B cell (primary cell): ENCODE measurements around the gene STK16. TPM values are rescaled to one million over a fixed set of nuclear protein-coding genes. Genes with fewer than 3 reads are reported as not detected.
A peak's percentile ranks its signal among the peaks of the same experiment; 100 is the strongest.

ENCODE experiments used
- ATAC-seq: fragments of 200-7000 bp; cut with Tn5 transposase; one replicate; pipeline ENCODE4 v1.10.0; 2021; ENCODE audit warnings: low read depth, mild to moderate bottlenecking, moderate number of reproducible peaks, moderate library complexity
- CTCF ChIA-PET: fragments of 350-600 bp; sonication (Branson Sonifier 250); formaldehyde crosslinking; loops from one replicate; lab custom pipeline; 2021; ENCODE audit warnings: antibody characterized with exemption, inconsistent platforms; lab: Charles Lee
- POLR2A ChIA-PET: fragments of 350-600 bp; sonication (Branson Sonifier 250); formaldehyde crosslinking; loops from one replicate; lab custom pipeline; 2021; ENCODE audit warnings: antibody characterized with exemption; lab: Charles Lee
- DNase-seq: peaks from one replicate; pipeline ENCODE4 v3.0.0; 2013
- H2AFZ ChIP-seq: 2 replicates; pipeline ENCODE4 v1.6.1; 2012; ENCODE audit warnings: mild to moderate bottlenecking, low read depth, low read length; ENCODE audit not compliant: insufficient read depth, poor library complexity, severe bottlenecking
- H3K27ac ChIP-seq, 2 donors: 1 replicate in 1 of 2; 2 replicates in 1 of 2; pipeline ENCODE4 v1.5.1; 2012 to 2013; ENCODE audit warnings: low read length in 2 of 2, mild to moderate bottlenecking in 2 of 2, moderate library complexity in 1 of 2
- H3K27me3 ChIP-seq, 4 experiments: fragments of 200-600 bp in 1 of 4; sonication (generic) in 1 of 4; replicated peaks in 1 of 4; 1 replicate in 2 of 4; 2 replicates in 2 of 4; pipeline versions ENCODE4 v1.6.1 to v1.7.0; 2013 to 2016; ENCODE audit warnings: low read length in 3 of 4, mild to moderate bottlenecking in 2 of 4, mixed read lengths in 1 of 4, moderate library complexity in 1 of 4; ENCODE audit not compliant: insufficient read depth in 4 of 4, control insufficient read depth in 3 of 4; ENCODE audit errors: control extremely low read depth in 1 of 4
- H3K36me3 ChIP-seq, 2 experiments: replicated peaks in 1 of 2; 1 replicate in 1 of 2; 2 replicates in 1 of 2; pipeline versions ENCODE4 v1.6.1 to v1.7.1; 2013; ENCODE audit warnings: low read length in 1 of 2; ENCODE audit not compliant: insufficient read depth in 2 of 2, control insufficient read depth in 1 of 2; ENCODE audit errors: control extremely low read depth in 1 of 2, extremely low read depth in 1 of 2
- H3K4me1 ChIP-seq, 2 donors: fragments of 200-600 bp in 1 of 2; sonication (generic) in 1 of 2; 1 replicate in 1 of 2; 2 replicates in 1 of 2; pipeline versions ENCODE4 v1.5.1 to v1.6.1; 2013 to 2017; ENCODE audit warnings: low read length in 2 of 2; ENCODE audit not compliant: control insufficient read depth in 2 of 2, insufficient read depth in 2 of 2
- H3K4me2 ChIP-seq: replicated peaks from 2 replicates; pipeline ENCODE3; 2012; ENCODE audit warnings: mild to moderate bottlenecking, low read depth, low read length; ENCODE audit not compliant: poor library complexity, severe bottlenecking
- H3K4me3 ChIP-seq, 5 experiments: fragments of 200-600 bp in 1 of 5; sonication (generic) in 1 of 5; 1 replicate in 3 of 5; 2 replicates in 2 of 5; pipeline versions ENCODE4 v1.5.1 to v1.7.0; 2011 to 2016; ENCODE audit warnings: low read length in 4 of 5, mild to moderate bottlenecking in 4 of 5, low read depth in 2 of 5, control low read depth in 1 of 5, moderate library complexity in 1 of 5; ENCODE audit not compliant: insufficient read depth in 1 of 5; ENCODE audit errors: control extremely low read depth in 1 of 5, extremely low read depth in 1 of 5
- H3K79me2 ChIP-seq: fragments of 200-600 bp; sonication (generic); one replicate; pipeline ENCODE4 v1.6.0; 2016; ENCODE audit warnings: low read length; ENCODE audit not compliant: control insufficient read depth, insufficient read depth
- H3K9ac ChIP-seq: fragments of 200-600 bp; sonication (generic); 2 replicates; pipeline ENCODE4 v1.6.1; 2017; ENCODE audit warnings: mild to moderate bottlenecking, low read length, moderate library complexity
- H3K9me3 ChIP-seq, 3 donors: one replicate each; pipeline versions ENCODE4 v1.6.1 to v1.7.1; 2013; ENCODE audit warnings: low read length in 2 of 3; ENCODE audit not compliant: control insufficient read depth in 2 of 3, insufficient read depth in 1 of 3; ENCODE audit errors: control extremely low read depth in 1 of 3
- H4K20me1 ChIP-seq: 2 replicates; pipeline ENCODE4 v1.6.0; 2012; ENCODE audit warnings: mild to moderate bottlenecking, low read length; ENCODE audit not compliant: insufficient read depth, control insufficient read depth, poor library complexity, severe bottlenecking
- H3K27ac Mint-ChIP-seq: one replicate; pipeline ENCODE4 v1.8.0; 2021; ENCODE audit warnings: mixed read lengths
- H3K27me3 Mint-ChIP-seq: one replicate; pipeline ENCODE4 v1.8.0; 2021; ENCODE audit warnings: mixed read lengths
- H3K4me1 Mint-ChIP-seq: one replicate; pipeline ENCODE4 v1.8.0; 2021; ENCODE audit warnings: mixed read lengths
- H3K4me3 Mint-ChIP-seq: one replicate; pipeline ENCODE4 v1.8.0; 2021; ENCODE audit warnings: mixed read lengths
- H3K9me3 Mint-ChIP-seq: one replicate; pipeline ENCODE4 v1.8.0; 2022; ENCODE audit warnings: mixed read lengths; ENCODE audit not compliant: insufficient read depth
- EZH2 ChIP-seq: IDR thresholded peaks from 2 replicates; pipeline ENCODE4 v1.6.1; 2012; ENCODE audit warnings: borderline replicate concordance, low read depth, mild to moderate bottlenecking, moderate library complexity, low read length; ENCODE audit not compliant: insufficient read depth, poor library complexity, severe bottlenecking
- WGBS: methylation state at CpG from one replicate; pipeline ENCODE4 v1.1.5; 2013; ENCODE audit warnings: missing lambda C conversion rate; ENCODE audit not compliant: insufficient coverage; 5-methylcytosine and 5-hydroxymethylcytosine counted together
- intact Hi-C: fragments of 100-400 bp; cut with micrococcal nuclease; formaldehyde crosslinking; loops from one replicate; pipeline ENCODE4 v1.10.0; 2022
- polyA plus RNA-seq: library from polyadenylated mRNA; depleted of rRNA; stranded (reverse); fragments of >200 nt; gene quantifications from 2 replicates; pipeline ENCODE4 v1.2.3, GENCODE V29; 2012
- total RNA-seq, 2 donors: library from RNA; stranded (reverse); fragments of 120-200 nt in 1 of 2; gene quantifications; 1 replicate in 1 of 2; 2 replicates in 1 of 2; pipeline versions ENCODE4 v1.2.3 to v1.2.4, GENCODE V29; 2013 to 2022
- TF ChIP-seq, protein P1 (sequence below): fragments of 200-600 bp; IDR thresholded peaks from one replicate; pipeline ENCODE4 v1.8.0; 2022; ENCODE audit warnings: antibody characterized with exemption, mild to moderate bottlenecking

STK16 gene
- total and polyA plus RNA-seq, 2 donors (not counting 1 experiment from before 2014, with no cell fraction given): 29.0 to 60.1 TPM

DNA sequence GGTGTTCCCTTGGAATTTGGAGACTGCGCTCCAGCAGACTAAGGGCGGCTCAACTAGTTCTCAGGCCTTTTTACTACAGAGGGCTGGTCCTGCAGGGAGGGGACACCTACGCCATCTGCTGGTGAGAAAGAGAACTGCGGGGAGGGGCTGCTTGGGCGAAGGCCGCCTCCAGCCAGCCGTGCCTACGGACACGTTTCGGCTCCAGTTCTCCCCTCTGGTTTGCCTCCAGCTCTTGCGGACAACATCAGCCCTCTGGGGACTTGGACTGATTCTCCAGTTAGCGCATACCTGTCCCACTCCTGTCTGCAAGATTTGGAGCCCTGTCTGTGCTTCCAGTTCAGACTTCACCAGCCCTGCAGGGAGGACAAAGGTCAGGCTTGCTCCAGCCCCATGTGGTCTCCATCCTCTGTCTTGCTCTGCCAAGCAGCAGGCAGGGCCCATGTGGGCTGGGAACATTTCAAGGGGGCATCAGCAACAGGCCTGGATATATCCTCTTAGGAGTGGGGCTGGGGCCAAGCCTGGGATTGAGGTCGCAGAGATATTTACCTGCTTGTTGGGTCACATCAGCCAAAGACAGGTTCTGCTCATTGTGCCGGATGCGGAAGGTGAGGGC is 53.6 kb downstream of the STK16 start:
- peak overlapping the region; percentile 68 for H2AFZ ChIP-seq
- peaks cover 0 to 22% (median 1%) of the 10 kb centered on the region in 4 experiments for H3K27me3 ChIP-seq
- H3K4me1 Mint-ChIP-seq: peaks cover 13% of the 10 kb centered on the region
- H3K9me3 ChIP-seq: no peaks in the 10 kb centered on the region
- no peak overlapping the region for H3K27ac ChIP-seq
- H3K4me2 ChIP-seq: peak overlapping the region; percentile 37
- 20% methylated on average over 13 of the region's 15 CpGs for WGBS
- no peak overlapping the region for H3K9ac ChIP-seq
- intact Hi-C loops: loop anchor here (1.0 to 5.0 kb wide), 5 partner anchors 45 to 241 kb away; partner anchors contain the start of genes DNPEP and NHEJ1
- peak; percentile 63 for ATAC-seq
- CTCF ChIA-PET: interaction anchor here (0.7 to 10.3 kb wide), 17 partner anchors 7 to 230 kb away, joined by 3 to 136 read pairs (median 5); partner anchors contain the start of genes ANKZF1, ATG9A, CNPPD1 and DNAJB2
- H4K20me1 ChIP-seq: no peaks in the 10 kb centered on the region
- H3K27me3 Mint-ChIP-seq: peaks cover 25% of the 10 kb centered on the region
- no peak overlapping the region for H3K27ac Mint-ChIP-seq
- no peak overlapping the region for H3K4me3 Mint-ChIP-seq
- no peaks in the 10 kb centered on the region for H3K9me3 Mint-ChIP-seq
- POLR2A ChIA-PET: no interaction called here
- no peaks in the 10 kb centered on the region for H3K79me2 ChIP-seq
- TF ChIP-seq EZH2: no peak
- TF ChIP-seq, protein P1, sequence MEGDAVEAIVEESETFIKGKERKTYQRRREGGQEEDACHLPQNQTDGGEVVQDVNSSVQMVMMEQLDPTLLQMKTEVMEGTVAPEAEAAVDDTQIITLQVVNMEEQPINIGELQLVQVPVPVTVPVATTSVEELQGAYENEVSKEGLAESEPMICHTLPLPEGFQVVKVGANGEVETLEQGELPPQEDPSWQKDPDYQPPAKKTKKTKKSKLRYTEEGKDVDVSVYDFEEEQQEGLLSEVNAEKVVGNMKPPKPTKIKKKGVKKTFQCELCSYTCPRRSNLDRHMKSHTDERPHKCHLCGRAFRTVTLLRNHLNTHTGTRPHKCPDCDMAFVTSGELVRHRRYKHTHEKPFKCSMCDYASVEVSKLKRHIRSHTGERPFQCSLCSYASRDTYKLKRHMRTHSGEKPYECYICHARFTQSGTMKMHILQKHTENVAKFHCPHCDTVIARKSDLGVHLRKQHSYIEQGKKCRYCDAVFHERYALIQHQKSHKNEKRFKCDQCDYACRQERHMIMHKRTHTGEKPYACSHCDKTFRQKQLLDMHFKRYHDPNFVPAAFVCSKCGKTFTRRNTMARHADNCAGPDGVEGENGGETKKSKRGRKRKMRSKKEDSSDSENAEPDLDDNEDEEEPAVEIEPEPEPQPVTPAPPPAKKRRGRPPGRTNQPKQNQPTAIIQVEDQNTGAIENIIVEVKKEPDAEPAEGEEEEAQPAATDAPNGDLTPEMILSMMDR: peak; percentile 93
- no peak overlapping the region for H3K4me3 ChIP-seq
- peaks cover 14 to 19% of the 10 kb centered on the region in 2 donors for H3K4me1 ChIP-seq
- DNase-seq: peak; percentile 90
- no peaks in the 10 kb centered on the region for H3K36me3 ChIP-seq

DNA sequence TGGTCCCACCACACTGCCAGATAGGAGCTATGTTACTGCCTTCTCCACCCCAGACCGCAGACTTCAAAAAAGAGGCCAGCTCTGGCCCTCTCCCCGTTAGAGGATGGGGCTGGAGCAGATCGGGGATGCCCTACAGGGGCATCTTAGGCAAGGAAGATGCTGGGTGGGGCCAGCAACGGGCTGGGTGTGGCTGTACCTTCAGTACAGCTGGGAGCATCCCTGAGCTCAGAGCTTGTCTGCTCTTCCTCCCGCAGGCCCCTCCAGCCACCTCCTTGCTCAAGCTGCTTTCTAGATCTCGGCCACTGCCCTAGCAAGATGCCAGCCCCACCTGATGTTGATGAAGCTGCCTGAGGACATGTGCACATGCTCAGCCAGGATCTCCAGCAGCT is 54.1 kb downstream of the STK16 start:
- DNase-seq: peak; percentile 13
- Histone ChIP-seq H3K4me2 (no peak overlapping the region), H3K27me3 (peaks cover 0 to 22% (median 1%) of the 10 kb centered on the region in 4 experiments), H3K4me3 (no peak overlapping the region), H3K4me1 (peaks cover 10 to 15% of the 10 kb centered on the region in 2 donors), H3K9ac (no peak overlapping the region), H4K20me1 (no peaks in the 10 kb centered on the region), H2AFZ (no peak overlapping the region), H3K9me3 (no peaks in the 10 kb centered on the region), H3K79me2 (no peaks in the 10 kb centered on the region), H3K27ac (no peak overlapping the region), H3K36me3 (no peaks in the 10 kb centered on the region)
- H3K4me1 Mint-ChIP-seq: peaks cover 10% of the 10 kb centered on the region
- CTCF ChIA-PET: interaction anchor here (0.7 to 10.3 kb wide), 15 partner anchors 8 to 230 kb away, joined by 3 to 136 read pairs (median 5); partner anchors contain the start of genes ANKZF1, ATG9A, CNPPD1 and DNAJB2
- intact Hi-C loops: loop anchor here (5.0 kb wide), 1 partner anchor 88 kb away; the partner anchor contains the start of gene DNPEP
- POLR2A ChIA-PET: no interaction called here
- no peak overlapping the region for H3K27ac Mint-ChIP-seq
- no peaks in the 10 kb centered on the region for H3K9me3 Mint-ChIP-seq
- TF ChIP-seq, protein P1: no peak
- no peak for TF ChIP-seq EZH2
- no peak overlapping the region for H3K4me3 Mint-ChIP-seq
- no peak for ATAC-seq
- WGBS: 78% methylated on average over 6 of the region's 6 CpGs
- peaks cover 28% of the 10 kb centered on the region for H3K27me3 Mint-ChIP-seq
